ENCODE measurements around the gene EMP3. TPM values are rescaled to one million over a fixed set of nuclear protein-coding genes. Genes with fewer than 3 reads are reported as not detected.

The EMP3 gene
- total RNA-seq, 2 experiments from 2014 or later = 166 to 195 TPM

DNA sequence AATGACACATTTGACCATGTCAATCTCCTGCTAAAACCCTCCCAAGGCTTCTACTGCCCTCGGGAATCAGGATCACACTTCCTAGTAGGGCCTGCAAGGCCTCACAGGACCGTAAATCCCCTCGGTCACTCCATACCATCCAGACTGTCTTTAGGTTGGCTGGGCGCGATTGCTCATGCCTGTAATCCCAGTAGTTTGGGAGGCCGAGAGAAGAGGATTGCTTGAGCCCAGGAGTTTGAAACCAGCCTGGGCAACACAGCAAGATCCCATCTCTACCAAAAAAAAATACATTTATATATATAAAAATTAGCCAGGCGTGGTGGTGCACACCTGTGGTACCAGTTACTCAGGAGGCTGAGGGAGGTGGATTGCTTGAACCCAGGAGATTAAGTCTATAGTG lies 23.4 kb downstream of the EMP3 start:
- H3K27me3 Mint-ChIP-seq = no peaks in the 10 kb centered on the region
- ATAC-seq (no peak), DNase-seq (no peak)
- H3K36me3 Mint-ChIP-seq (ENCODE audit: low read depth) = no peaks in the 10 kb centered on the region
- intact Hi-C loops (cut with DNase I, micrococcal nuclease) = no loop called here
- H3K4me3 Mint-ChIP-seq = no peak overlapping the region
- no peaks in the 10 kb centered on the region for H3K9me3 Mint-ChIP-seq (ENCODE audit: low read depth)
- POLR2A ChIA-PET = no interaction called here
- H3K4me1 Mint-ChIP-seq = no peaks in the 10 kb centered on the region
- CTCF ChIA-PET = no interaction called here
- no peak overlapping the region for H3K27ac Mint-ChIP-seq

- ChIA-PET POLR2A (no interaction called here), CTCF (interaction anchor here (0.5 to 2.4 kb wide), 9 partner anchors 10 to 84 kb away, joined by 3 to 13 read pairs (median 4); partner anchors contain the start of genes KDELR1, SYNGR4 and TMEM143)
- no peak overlapping the region for H3K4me3 Mint-ChIP-seq
- peak; percentile 13 for ATAC-seq
- H3K36me3 Mint-ChIP-seq (ENCODE audit: low read depth) = no peaks in the 10 kb centered on the region
- no peak overlapping the region for H3K27ac Mint-ChIP-seq
- H3K9me3 Mint-ChIP-seq (ENCODE audit: low read depth) = no peaks in the 10 kb centered on the region
- DNase-seq = no peak
- H3K27me3 Mint-ChIP-seq = no peaks in the 10 kb centered on the region
- no peaks in the 10 kb centered on the region for H3K4me1 Mint-ChIP-seq
- intact Hi-C loops (cut with DNase I, micrococcal nuclease) = loop anchor here (1.0 to 5.0 kb wide), 4 partner anchors 17 to 238 kb away; no protein-coding TSS in a partner anchor
These were observed 25.5 kb downstream of the EMP3 start for GRCh38 chr19:48350856-48351255.

DNA sequence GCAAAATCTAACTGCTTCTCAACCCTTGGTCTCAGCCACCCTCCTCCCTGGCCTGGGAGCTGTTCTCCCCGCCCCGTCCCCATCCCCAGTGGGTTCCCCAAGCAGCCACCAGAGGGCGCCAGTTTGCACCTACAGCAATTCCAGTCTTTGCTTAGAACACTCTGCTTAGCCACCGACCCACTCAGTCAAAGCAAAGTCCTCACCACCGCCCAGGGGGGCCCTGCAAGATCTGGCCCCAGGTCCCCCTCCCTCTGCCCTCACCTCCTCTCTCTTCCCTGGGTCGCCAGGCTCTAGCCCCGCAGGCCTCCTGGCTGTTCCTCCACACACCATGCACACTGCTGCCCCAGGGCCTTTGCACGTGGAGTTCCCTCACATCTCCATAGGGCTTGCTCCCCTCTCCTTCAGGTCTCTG lies 26.0 kb downstream of the EMP3 start:
- ATAC-seq (peak; percentile 99), DNase-seq (peak; percentile 92)
- POLR2A ChIA-PET = no interaction called here
- CTCF ChIA-PET = interaction anchor here (1.0 to 2.4 kb wide), 5 partner anchors 9 to 58 kb away, joined by 3 to 13 read pairs (median 4); partner anchors contain the start of genes SYNGR4 and TMEM143
- no peaks in the 10 kb centered on the region for H3K36me3 Mint-ChIP-seq (ENCODE audit: low read depth)
- H3K4me3 Mint-ChIP-seq = no peak overlapping the region
- no peaks in the 10 kb centered on the region for H3K9me3 Mint-ChIP-seq (ENCODE audit: low read depth)
- no peak overlapping the region for H3K27ac Mint-ChIP-seq
- H3K4me1 Mint-ChIP-seq = no peaks in the 10 kb centered on the region
- no peaks in the 10 kb centered on the region for H3K27me3 Mint-ChIP-seq
- intact Hi-C loops (cut with DNase I, micrococcal nuclease) = loop anchor here (1.0 to 5.0 kb wide), 4 partner anchors 17 to 238 kb away; no protein-coding TSS in a partner anchor

DNA sequence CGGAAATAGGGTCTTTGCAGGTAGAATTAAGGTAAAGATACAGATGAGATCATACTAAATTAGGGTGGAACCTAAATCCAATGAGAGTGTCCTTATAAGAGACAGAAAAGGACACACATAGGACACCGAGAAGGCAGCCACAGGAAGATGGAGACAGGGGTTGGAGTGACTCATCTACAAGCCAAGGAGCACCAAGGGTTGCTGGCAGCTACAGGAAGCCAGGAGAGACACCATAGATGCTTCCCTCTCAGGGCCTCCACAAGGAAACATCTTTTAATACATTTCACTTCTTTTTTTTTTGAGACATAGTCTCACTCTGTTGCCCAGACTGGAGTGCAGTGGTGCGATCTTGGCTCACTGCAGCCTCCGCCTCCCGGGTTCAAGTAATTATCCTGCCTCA lies 28.3 kb downstream of the EMP3 start:
- DNase-seq = no peak
- CTCF ChIA-PET = interaction anchor here (0.6 to 1.3 kb wide), 3 partner anchors 13 to 137 kb away, joined by 3 to 5 read pairs (median 4); no protein-coding TSS in a partner anchor
- Mint-ChIP-seq H3K27me3 (no peaks in the 10 kb centered on the region), H3K4me1 (no peaks in the 10 kb centered on the region), H3K36me3 (ENCODE audit: low read depth) (peaks cover 4% of the 10 kb centered on the region), H3K4me3 (no peak overlapping the region), H3K9me3 (ENCODE audit: low read depth) (no peaks in the 10 kb centered on the region), H3K27ac (no peak overlapping the region)
- intact Hi-C loops (cut with DNase I, micrococcal nuclease) = loop anchor here in 1 of 2 experiments (5.0 kb wide), 1 partner anchor 41 kb away; no protein-coding TSS in a partner anchor
- ATAC-seq = no peak
- POLR2A ChIA-PET = no interaction called here

GRCh38 chr19:48354332-48354992 lies 29.1 kb downstream of the EMP3 start:
- no peak for ATAC-seq
- intact Hi-C loops (cut with DNase I, micrococcal nuclease) = loop anchor here in 1 of 2 experiments (5.0 kb wide), 1 partner anchor 42 kb away; no protein-coding TSS in a partner anchor
- H3K27me3 Mint-ChIP-seq = no peaks in the 10 kb centered on the region
- POLR2A ChIA-PET = no interaction called here
- H3K36me3 Mint-ChIP-seq (ENCODE audit: low read depth) = peaks cover 4% of the 10 kb centered on the region
- H3K27ac Mint-ChIP-seq = no peak overlapping the region
- no peak overlapping the region for H3K4me3 Mint-ChIP-seq
- DNase-seq = no peak
- no peaks in the 10 kb centered on the region for H3K9me3 Mint-ChIP-seq (ENCODE audit: low read depth)
- no peaks in the 10 kb centered on the region for H3K4me1 Mint-ChIP-seq
- CTCF ChIA-PET = interaction anchor here (0.6 to 1.3 kb wide), 2 partner anchors 14 to 81 kb away, joined by 4 to 5 read pairs; no protein-coding TSS in a partner anchor

GRCh38 chr19:48355365-48355954 lies 30.1 kb downstream of the EMP3 start:
- intact Hi-C loops (cut with DNase I, micrococcal nuclease) = no loop called here
- ATAC-seq (no peak), DNase-seq (no peak)
- Mint-ChIP-seq H3K9me3 (ENCODE audit: low read depth) (no peaks in the 10 kb centered on the region), H3K36me3 (ENCODE audit: low read depth) (peaks cover 4% of the 10 kb centered on the region), H3K4me3 (no peak overlapping the region), H3K27me3 (no peaks in the 10 kb centered on the region), H3K4me1 (no peaks in the 10 kb centered on the region), H3K27ac (no peak overlapping the region)
- ChIA-PET POLR2A (no interaction called here), CTCF (interaction anchor here (0.8 kb wide), 1 partner anchor 22 kb away, joined by 3 read pairs; no protein-coding TSS in a partner anchor)

- intact Hi-C loops (cut with DNase I, micrococcal nuclease) = no loop called here
- Mint-ChIP-seq H3K9me3 (ENCODE audit: low read depth) (no peaks in the 10 kb centered on the region), H3K27me3 (no peaks in the 10 kb centered on the region), H3K4me1 (peaks cover 8% of the 10 kb centered on the region), H3K4me3 (no peak overlapping the region), H3K27ac (no peak overlapping the region), H3K36me3 (ENCODE audit: low read depth) (peaks cover 5% of the 10 kb centered on the region)
- ATAC-seq (no peak), DNase-seq (no peak)
- ChIA-PET CTCF (no interaction called here), POLR2A (no interaction called here)
These were observed 33.8 kb downstream of the EMP3 start for GRCh38 chr19:48359123-48359522.

GRCh38 chr19:48361912-48362311 lies 36.6 kb downstream of the EMP3 start:
- H3K36me3 Mint-ChIP-seq (ENCODE audit: low read depth) = peaks cover 5% of the 10 kb centered on the region
- H3K4me1 Mint-ChIP-seq = peaks cover 13% of the 10 kb centered on the region
- intact Hi-C loops (cut with DNase I, micrococcal nuclease) = loop anchor here (2.0 to 10.0 kb wide), 6 partner anchors 55 to 1515 kb away; partner anchors contain the start of genes AKT1S1 (in 1 of the 2), CARD8 (in 1 of the 2), NAPA (in 1 of the 2) and RRAS (in 1 of the 2)
- POLR2A ChIA-PET = no interaction called here
- no peak overlapping the region for H3K27ac Mint-ChIP-seq
- CTCF ChIA-PET = no interaction called here
- no peak overlapping the region for H3K4me3 Mint-ChIP-seq
- no peak for DNase-seq
- H3K9me3 Mint-ChIP-seq (ENCODE audit: low read depth) = no peaks in the 10 kb centered on the region
- no peak for ATAC-seq
- no peaks in the 10 kb centered on the region for H3K27me3 Mint-ChIP-seq

DNA sequence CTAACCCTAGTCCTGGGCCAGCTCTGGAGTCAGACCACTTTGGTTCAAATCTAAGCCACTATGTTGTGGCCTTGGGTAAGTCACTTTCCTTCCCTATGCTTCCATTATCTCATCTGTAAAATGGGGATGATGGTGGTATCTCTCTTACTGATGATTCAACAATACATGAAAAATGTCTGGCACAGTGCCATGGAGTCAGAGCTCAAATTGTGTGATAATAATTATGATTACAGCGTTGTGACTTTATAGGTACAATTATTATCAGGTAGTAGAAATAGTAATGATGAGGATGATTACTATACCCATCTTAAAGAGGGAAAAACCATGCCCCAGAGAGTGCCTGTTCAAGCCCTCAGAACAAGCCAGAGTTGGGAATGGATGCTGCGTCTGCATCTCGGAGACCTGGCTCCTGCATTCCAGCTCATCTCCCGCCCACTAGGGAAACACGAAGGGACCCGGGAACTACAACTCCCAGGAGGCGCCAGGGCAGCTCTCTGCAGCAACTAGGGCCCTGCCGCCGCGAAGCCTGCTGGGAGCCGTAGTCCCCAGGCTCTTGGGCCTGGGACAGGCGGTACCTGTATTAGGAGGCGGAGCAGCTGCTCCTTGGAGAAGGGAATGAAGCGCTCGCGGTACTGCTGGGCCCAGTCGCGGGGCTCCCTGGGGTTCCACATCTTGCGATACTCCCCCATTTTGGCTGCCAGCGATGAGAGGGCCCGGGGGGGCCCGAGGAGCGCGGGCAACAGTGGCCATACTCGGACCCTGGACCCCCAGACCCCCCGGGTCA lies 37.6 kb downstream of the EMP3 start:
- Mint-ChIP-seq H3K27ac (peak overlapping the region; percentile 95), H3K27me3 (no peaks in the 10 kb centered on the region), H3K4me3 (peak overlapping the region; percentile 84), H3K4me1 (peaks cover 13% of the 10 kb centered on the region), H3K36me3 (ENCODE audit: low read depth) (peaks cover 5% of the 10 kb centered on the region), H3K9me3 (ENCODE audit: low read depth) (no peaks in the 10 kb centered on the region)
- DNase-seq (peak; percentile 95), ATAC-seq (peak; percentile 69)
- intact Hi-C loops (cut with DNase I, micrococcal nuclease) = loop anchor here (1.0 to 10.0 kb wide), 11 partner anchors 30 to 1514 kb away; partner anchors contain the start of genes AKT1S1 (in 1 of the 2), CARD8 (in 1 of the 2), LIG1 (in 1 of the 2) and NAPA (in 1 of the 2)
- POLR2A ChIA-PET = interaction anchor here (0.6 to 2.7 kb wide), 7 partner anchors 28 to 513 kb away, joined by 3 to 10 read pairs (median 3); partner anchors contain the start of genes KDELR1, RPL18 and SPHK2
- CTCF ChIA-PET = interaction anchor here (0.6 to 2.3 kb wide), 9 partner anchors 29 to 630 kb away, joined by 3 to 9 read pairs (median 4); partner anchors contain the start of gene GYS1

DNA sequence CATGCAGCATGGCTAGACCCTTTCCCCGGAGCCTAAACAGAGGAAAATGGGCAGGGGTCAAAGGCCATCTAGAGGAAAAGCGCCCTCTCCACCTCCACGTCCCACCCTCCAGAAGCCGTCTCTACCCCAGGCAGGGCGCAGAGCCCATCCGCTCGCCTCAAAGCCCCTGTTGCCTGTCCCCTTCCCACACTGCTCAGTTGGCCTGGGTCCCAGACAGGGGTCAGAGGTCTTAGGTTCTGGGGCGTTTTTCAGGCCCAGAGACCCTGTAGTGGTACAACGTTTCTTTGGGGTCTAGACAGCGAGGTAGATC lies 38.1 kb downstream of the EMP3 start:
- H3K36me3 Mint-ChIP-seq (ENCODE audit: low read depth) = peaks cover 3% of the 10 kb centered on the region
- ChIA-PET POLR2A (interaction anchor here (0.7 to 2.7 kb wide), 10 partner anchors 28 to 512 kb away, joined by 3 to 10 read pairs (median 4); partner anchors contain the start of genes KDELR1, RPL18 and SPHK2), CTCF (interaction anchor here (0.6 to 2.3 kb wide), 14 partner anchors 13 to 432 kb away, joined by 3 to 17 read pairs (median 4); partner anchors contain the start of genes DBP, GRIN2D and KDELR1)
- H3K9me3 Mint-ChIP-seq (ENCODE audit: low read depth) = no peaks in the 10 kb centered on the region
- no peaks in the 10 kb centered on the region for H3K27me3 Mint-ChIP-seq
- H3K27ac Mint-ChIP-seq = peak overlapping the region; percentile 95
- ATAC-seq (peak; percentile 7), DNase-seq (no peak)
- H3K4me3 Mint-ChIP-seq = peak overlapping the region; percentile 84
- H3K4me1 Mint-ChIP-seq = peaks cover 13% of the 10 kb centered on the region
- intact Hi-C loops (cut with DNase I, micrococcal nuclease) = loop anchor here (1.0 to 10.0 kb wide), 11 partner anchors 30 to 1514 kb away; partner anchors contain the start of genes AKT1S1 (in 1 of the 2), CARD8 (in 1 of the 2), LIG1 (in 1 of the 2) and NAPA (in 1 of the 2)
